Muscle layer of duodenum (tissue), 2 donors: ENCODE data around the gene EXD2.
"Not testable (repeated sequence)": the region's sequence is repeated elsewhere in the genome, so short reads cannot be mapped to it uniquely, and the experiment has no call there.

Experiments
- H3K27ac ChIP-seq: one replicate; pipeline ENCODE4 v1.7.0; 2013; ENCODE audit warnings: mild to moderate bottlenecking, low read length
- H3K27me3 ChIP-seq: one replicate; pipeline ENCODE4 v1.7.0; 2013; ENCODE audit warnings: low read depth, mild to moderate bottlenecking, control low read depth, low read length
- H3K36me3 ChIP-seq, 2 donors: one replicate each; pipeline ENCODE4 v1.7.0; 2013; ENCODE audit warnings: low read length in 2 of 2, control low read depth in 1 of 2, mild to moderate bottlenecking in 1 of 2; ENCODE audit not compliant: insufficient read depth in 2 of 2, control insufficient read depth in 1 of 2
- H3K4me1 ChIP-seq, 2 donors: one replicate each; pipeline ENCODE4 v1.7.0; 2013; ENCODE audit warnings: low read length in 2 of 2, mild to moderate bottlenecking in 2 of 2, control low read depth in 1 of 2, moderate library complexity in 1 of 2; ENCODE audit not compliant: insufficient read depth in 2 of 2, control insufficient read depth in 1 of 2
- H3K4me3 ChIP-seq, 2 donors: one replicate each; pipeline ENCODE4 v1.7.0; 2013; ENCODE audit warnings: low read length in 2 of 2, low read depth in 1 of 2, mild to moderate bottlenecking in 1 of 2
- H3K9me3 ChIP-seq, 2 donors: one replicate each; pipeline ENCODE4 v1.7.0; 2013; ENCODE audit warnings: low read length in 2 of 2, control low read depth in 1 of 2, mild to moderate bottlenecking in 1 of 2; ENCODE audit not compliant: control insufficient read depth in 1 of 2
- donor health status: healthy.

The EXD2 gene

DNA sequence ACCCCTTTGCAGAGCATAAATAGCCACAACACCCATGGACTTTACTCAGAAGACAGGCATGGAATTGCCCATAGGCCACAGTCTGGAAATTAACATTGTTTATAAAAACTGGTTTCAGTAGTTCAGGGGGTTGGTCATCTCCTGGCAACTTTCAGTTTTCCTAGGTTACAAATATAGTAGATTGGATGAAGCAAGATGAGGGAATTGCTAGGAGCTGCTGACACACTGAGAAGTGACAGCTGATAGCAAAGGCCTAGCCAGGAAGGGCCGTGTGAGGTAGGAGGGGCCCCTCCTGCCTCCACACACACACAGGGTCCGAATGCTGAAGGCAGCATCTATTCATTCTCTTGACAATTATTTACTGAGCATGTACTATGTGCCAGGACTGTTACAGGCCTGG is 76.9 kb downstream of the EXD2 start:
- H3K27me3 ChIP-seq, result no peaks in the 10 kb centered on the region
- peaks cover 0 to 3% of the 10 kb centered on the region in 2 donors for H3K36me3 ChIP-seq
- H3K4me1 ChIP-seq, result no peaks in the 10 kb centered on the region
- no peak overlapping the region for H3K27ac ChIP-seq
- H3K9me3 ChIP-seq, result no peaks in the 10 kb centered on the region
- H3K4me3 ChIP-seq, result no peak overlapping the region

DNA sequence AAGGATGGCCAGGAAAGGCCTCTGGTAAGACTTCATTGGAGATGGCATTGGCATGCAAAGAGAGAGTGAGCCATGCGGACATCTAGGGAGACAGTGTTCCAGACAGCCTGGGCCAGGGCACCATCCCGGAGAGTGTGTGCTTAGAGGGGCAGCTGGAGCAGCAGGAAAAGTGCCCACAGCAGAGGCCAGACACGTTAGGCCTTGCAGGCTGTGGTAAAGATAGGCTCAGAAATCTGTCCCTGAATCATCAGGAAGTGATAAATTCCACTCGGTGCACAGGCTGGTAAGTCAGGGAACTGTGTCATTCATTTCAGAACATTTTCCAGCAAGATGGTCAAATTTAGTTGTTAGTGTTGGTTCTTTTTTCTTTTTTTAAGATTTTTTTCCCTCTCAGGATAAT is 77.5 kb downstream of the EXD2 start:
- Histone ChIP-seq H3K27me3 (no peaks in the 10 kb centered on the region), H3K36me3 (peaks cover 0 to 3% of the 10 kb centered on the region in 2 donors), H3K4me1 (no peaks in the 10 kb centered on the region), H3K27ac (no peak overlapping the region), H3K9me3 (no peaks in the 10 kb centered on the region), H3K4me3 (no peak overlapping the region)

DNA sequence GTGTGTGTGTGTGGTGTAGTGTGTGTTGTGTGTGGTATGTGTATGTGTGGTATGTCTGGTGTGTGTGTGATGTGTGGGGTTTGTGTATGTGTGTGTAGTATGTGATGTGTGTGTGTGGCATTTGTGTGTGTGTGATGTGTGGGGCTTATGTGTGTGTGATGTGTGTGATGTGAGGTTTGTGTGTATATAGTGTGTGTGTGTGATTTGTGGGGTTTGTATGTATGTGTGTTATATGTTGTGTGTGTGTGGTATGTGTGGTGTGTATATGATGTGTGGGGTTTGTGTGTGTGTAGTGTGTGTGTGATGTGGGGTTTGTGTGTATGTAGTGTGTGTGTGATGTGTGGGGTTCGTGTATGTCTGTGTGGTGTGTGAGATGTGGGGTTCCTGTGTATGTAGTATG is 78.1 kb downstream of the EXD2 start:
- H3K27me3 ChIP-seq, result no peaks in the 10 kb centered on the region
- H3K4me3 ChIP-seq, result no peak overlapping the region
- no peak overlapping the region for H3K27ac ChIP-seq
- H3K9me3 ChIP-seq, result no peaks in the 10 kb centered on the region
- peaks cover 0 to 3% of the 10 kb centered on the region in 2 donors for H3K36me3 ChIP-seq
- no peaks in the 10 kb centered on the region for H3K4me1 ChIP-seq

DNA sequence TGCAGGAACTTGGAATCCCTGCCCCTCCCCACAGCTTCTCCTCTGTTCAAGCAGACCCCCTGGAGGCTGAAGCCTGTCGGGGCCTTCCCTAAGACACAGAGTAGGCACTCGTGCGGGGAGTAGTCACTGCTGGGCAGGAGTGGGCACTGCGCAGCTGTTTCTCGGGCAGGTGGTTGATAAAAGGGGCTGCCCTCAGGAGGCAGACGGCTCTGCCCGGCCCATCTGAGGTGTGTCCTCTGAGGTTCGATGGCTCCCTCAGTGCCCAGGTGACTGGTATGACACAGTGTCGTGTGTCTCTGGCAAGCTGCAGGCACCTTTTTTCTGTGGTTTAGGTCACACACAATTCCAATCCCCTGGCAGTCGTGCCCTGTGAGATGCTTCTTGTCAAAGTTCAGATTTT is 78.8 kb downstream of the EXD2 start:
- H3K4me3 ChIP-seq, result no peak overlapping the region

DNA sequence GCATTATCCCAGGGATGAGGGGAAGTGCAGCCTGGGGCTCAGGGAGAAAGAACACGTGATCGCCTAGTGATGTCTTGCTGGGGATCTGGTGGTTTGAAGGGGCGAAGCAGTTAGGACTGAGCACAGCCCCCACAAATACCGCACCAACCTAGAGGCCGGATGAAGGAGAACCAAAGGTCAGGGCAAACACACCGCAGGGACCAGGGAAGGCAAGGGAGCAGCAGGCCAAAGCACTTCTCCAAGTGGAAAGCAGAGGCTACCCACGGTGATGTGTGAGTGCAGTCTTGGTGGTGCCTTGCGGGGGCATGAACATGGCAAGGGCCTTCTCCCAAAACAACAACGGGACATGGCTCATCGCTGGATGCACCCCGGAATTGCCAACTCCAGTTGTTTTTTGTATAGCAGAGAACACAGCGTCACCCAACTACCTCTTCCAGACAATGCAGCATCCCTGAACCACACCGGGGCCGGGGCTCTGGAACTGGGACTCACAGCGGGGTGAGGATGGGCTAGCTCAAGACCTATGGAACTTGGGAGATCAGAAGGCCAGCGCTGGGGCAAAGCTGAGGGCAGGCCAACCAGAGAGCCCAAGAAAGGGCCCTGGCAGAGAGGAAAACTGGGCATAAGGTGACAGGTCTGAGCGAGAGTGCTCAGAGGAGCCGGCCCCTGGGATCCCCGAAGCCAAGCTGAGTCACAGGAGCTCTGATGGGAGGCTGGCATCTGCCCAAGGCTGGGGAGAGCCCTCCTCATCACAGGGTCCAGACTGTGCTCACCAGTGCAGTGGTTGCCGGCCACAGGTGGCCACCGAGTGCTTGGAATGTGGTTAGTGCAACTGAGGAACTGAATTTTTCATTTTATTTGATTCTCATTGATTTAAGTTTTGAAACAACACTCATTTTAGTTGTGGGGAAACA is 79.8 kb downstream of the EXD2 start:
- no peaks in the 10 kb centered on the region for H3K9me3 ChIP-seq
- no peak overlapping the region for H3K4me3 ChIP-seq
- H3K27ac ChIP-seq, result no peak overlapping the region
- H3K27me3 ChIP-seq, result no peaks in the 10 kb centered on the region
- H3K36me3 ChIP-seq, result peaks cover 0 to 3% of the 10 kb centered on the region in 2 donors
- no peaks in the 10 kb centered on the region for H3K4me1 ChIP-seq

More for the DNA sequence above, 78.8 kb downstream of the EXD2 start:
- Histone ChIP-seq H3K4me1 (no peaks in the 10 kb centered on the region), H3K27me3 (no peaks in the 10 kb centered on the region), H3K36me3 (peaks cover 0 to 3% of the 10 kb centered on the region in 2 donors), H3K9me3 (no peaks in the 10 kb centered on the region), H3K27ac (no peak overlapping the region)

DNA sequence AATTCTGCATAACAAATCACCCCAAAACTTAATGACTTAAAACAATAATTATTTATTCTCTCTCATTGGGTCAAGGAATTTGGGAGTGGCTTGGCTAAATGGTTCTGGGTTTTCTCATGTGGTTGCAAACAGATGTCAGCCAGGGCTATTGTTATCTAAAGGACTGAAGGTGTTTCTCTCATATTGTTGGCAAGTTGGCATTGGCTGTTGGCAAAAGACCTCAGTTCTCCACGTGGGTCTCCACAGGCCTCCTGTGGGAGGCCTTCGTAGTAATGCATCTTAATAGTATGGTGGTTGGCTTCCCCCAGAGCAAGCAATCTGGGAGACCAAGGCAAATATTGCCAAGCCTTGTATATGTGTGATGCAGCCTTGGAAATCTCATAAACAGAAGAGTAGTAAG is 83.0 kb downstream of the EXD2 start:
- H3K27me3 ChIP-seq, result no peaks in the 10 kb centered on the region
- H3K4me3 ChIP-seq, result no peak overlapping the region
- no peaks in the 10 kb centered on the region for H3K4me1 ChIP-seq
- no peaks in the 10 kb centered on the region for H3K9me3 ChIP-seq
- peaks cover 0 to 3% of the 10 kb centered on the region in 2 donors for H3K36me3 ChIP-seq
- no peak overlapping the region for H3K27ac ChIP-seq

DNA sequence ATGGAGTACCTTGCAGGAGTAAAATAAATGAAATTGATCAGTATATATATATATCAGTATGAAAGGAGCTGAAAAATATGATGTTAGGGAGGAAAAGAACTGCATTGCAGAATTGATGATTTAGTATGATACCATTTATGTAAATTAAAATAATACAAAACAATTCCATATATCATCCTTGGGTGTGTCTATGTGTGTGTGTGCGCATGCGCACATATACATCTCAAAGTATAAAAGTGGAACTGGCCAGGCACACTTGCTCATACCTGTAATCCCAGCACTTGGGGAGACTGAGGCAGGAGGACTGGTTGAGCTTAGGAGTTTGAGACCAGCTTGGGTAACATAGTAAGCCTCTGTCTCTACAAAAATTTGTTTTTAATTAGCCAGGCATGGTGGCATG is 84.0 kb downstream of the EXD2 start:
- Histone ChIP-seq H3K4me1 (no peaks in the 10 kb centered on the region), H3K36me3 (peaks cover 0 to 3% of the 10 kb centered on the region in 2 donors)

DNA sequence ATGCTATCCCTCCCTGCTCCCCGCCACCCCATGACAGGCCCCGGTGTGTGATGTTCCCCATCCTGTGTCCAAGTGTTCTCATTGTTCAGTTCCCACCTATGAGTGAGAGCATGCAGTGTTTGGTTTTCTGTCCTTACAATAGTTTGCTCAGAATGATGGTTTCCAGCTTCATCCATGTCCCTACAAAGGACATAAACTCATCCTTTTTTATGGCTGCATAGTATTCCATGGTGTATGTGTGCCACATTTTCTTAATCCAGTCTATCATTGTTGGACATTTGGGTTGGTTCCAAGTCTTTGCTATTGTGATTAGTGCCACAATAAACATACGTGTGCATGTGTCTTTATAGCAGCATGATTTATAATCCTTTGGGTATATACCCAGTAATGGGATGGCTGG is 86.1 kb downstream of the EXD2 start:
- not testable (repeated sequence) for H3K9me3 ChIP-seq, H3K4me1 ChIP-seq, H3K36me3 ChIP-seq, H3K27me3 ChIP-seq, H3K4me3 ChIP-seq, H3K27ac ChIP-seq

More for the DNA sequence above, 84.0 kb downstream of the EXD2 start:
- H3K4me3 ChIP-seq, result no peak overlapping the region
- H3K27me3 ChIP-seq, result no peaks in the 10 kb centered on the region
- H3K9me3 ChIP-seq, result no peaks in the 10 kb centered on the region
- H3K27ac ChIP-seq, result no peak overlapping the region

DNA sequence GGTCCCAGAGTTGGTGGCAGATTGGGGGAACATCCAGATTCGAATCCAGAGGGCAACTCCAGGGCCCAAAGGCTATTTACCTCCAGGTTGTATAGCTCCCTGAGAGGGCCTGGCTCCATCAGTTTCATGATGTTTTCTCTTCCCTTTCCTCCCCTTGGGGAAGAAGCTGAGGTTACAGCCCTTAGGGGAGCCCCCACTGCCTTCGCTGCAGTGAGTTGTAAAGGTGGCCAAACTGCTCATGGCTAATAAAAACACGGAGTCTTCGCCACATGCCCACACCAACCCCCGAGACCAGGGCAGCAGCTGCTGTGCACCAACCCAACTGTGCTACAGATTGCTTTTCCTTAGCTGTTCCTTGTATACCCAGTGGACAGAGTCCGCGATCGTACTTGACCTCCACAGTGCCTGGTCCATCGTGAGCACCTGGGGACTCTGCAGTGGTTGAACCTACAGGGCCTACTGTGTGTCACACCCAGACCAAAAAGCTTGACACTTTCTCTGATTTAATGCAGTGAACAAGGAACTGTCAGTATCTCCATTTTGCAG is 89.5 kb downstream of the EXD2 start:
- Histone ChIP-seq H3K4me1 (no peaks in the 10 kb centered on the region), H3K27ac (no peak overlapping the region), H3K36me3 (no peaks in the 10 kb centered on the region), H3K4me3 (no peak overlapping the region), H3K9me3 (no peaks in the 10 kb centered on the region), H3K27me3 (no peaks in the 10 kb centered on the region)

DNA sequence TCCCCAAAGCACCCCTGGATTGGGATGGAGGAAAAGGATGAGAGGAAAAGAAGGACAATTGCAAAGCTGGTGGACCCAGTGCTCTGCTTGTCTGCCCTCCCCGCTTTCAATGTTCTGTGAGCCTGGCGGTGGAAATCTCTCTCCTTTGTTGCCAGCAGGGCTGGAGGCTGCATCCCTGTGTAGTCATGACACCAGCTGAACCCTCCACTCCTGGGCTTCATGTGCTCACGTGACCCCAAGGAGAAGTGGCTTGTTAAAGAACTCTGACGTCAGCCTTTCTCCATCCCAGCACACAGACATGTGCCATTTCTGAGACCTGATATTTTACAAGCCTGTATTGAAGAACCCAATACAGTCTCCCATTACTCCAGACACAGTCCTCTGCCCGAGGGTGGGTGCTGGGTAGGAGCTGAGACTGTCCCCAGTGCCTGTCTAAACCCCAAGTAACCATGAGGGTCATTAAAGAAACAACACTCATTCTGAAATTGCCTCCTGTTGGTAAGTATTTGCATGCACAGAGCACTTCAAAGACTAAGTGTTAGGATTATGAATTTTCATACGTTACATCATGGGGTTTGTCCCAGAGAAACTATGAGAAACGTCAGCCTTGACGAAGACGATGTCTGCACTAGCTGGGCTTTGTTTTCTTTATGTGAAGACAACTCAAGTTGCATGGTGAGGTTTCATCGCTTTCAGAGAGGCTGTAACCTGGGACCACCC is 90.3 kb downstream of the EXD2 start:
- Histone ChIP-seq H3K9me3 (no peaks in the 10 kb centered on the region), H3K36me3 (no peaks in the 10 kb centered on the region), H3K27ac (no peak overlapping the region), H3K4me3 (no peak overlapping the region), H3K27me3 (no peaks in the 10 kb centered on the region), H3K4me1 (no peaks in the 10 kb centered on the region)

DNA sequence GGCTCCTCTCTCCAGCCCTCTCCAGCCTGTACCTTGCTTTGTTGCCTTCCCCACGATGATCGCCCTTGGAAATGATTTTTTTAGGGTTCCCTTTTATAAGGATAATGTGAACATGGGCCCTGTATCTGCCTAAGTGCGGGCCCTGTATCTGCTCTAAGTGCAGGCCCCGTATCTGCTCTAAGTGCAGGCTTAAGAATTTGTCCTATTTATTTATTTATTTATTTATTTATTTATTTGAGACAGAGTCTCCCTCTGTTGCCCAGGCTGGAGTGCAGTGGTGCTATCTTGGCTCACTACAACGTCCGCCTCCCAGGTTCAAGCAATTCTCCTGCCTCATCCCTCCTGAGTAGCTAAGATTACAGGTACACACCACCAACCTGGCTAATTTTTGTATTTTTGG is 91.2 kb downstream of the EXD2 start:
- H3K27ac ChIP-seq, result no peak overlapping the region
- peaks cover 0 to 8% of the 10 kb centered on the region in 2 donors for H3K4me1 ChIP-seq
- no peaks in the 10 kb centered on the region for H3K36me3 ChIP-seq

More for the DNA sequence above, 91.2 kb downstream of the EXD2 start:
- Histone ChIP-seq H3K4me3 (no peak overlapping the region), H3K9me3 (no peaks in the 10 kb centered on the region), H3K27me3 (no peaks in the 10 kb centered on the region)
